Activated CD8-positive, alpha-beta memory T cell treated with anti-CD3 and anti-CD28 coated beads, Interleukin-2, amount 50 U/mL, for 48 hours (primary cell): ENCODE data around the gene MAGED4.
"Not testable (repeated sequence)": the region's sequence is repeated elsewhere in the genome, so short reads cannot be mapped to it uniquely, and the experiment has no call there.

Experiments used
- DNase-seq: peaks from one replicate; pipeline ENCODE4 v3.0.0-alpha.2; 2020

The MAGED4 gene

GRCh38 chrX:52184440-52185077 lies at the start of gene MAGED4:
Gene MAGED4 (plus strand): TSS chrX:52184888. CDS start chrX:52185923, 1,035 bp downstream.
- not testable (repeated sequence) for DNase-seq

GRCh38 chrX:52138830-52139544 lies 45.7 kb upstream of the MAGED4 start:
- no peak for DNase-seq

- DNase-seq, result no peak
Observed at GRCh38 chrX:52139545-52139895, 45.2 kb upstream of the MAGED4 start.

GRCh38 chrX:52140020-52140419 lies 44.7 kb upstream of the MAGED4 start:
- no peak for DNase-seq

GRCh38 chrX:52150667-52151066 lies 34.0 kb upstream of the MAGED4 start:
- DNase-seq, result not testable (repeated sequence)

- not testable (repeated sequence) for DNase-seq
Observed at GRCh38 chrX:52160140-52160539, 24.5 kb upstream of the MAGED4 start.

GRCh38 chrX:52166840-52167239 lies 17.8 kb upstream of the MAGED4 start:
- DNase-seq, result no peak

GRCh38 chrX:52171055-52171454 lies 13.6 kb upstream of the MAGED4 start:
- DNase-seq, result not testable (repeated sequence)

- DNase-seq, result not testable (repeated sequence)
Observed at GRCh38 chrX:52185078-52185453, 378 bp downstream of the MAGED4 start.

- DNase-seq, result not testable (repeated sequence)
Observed at GRCh38 chrX:52211405-52211804, 26.7 kb downstream of the MAGED4 start.

- DNase-seq, result no peak
Observed at GRCh38 chrX:52213276-52213675, 28.6 kb downstream of the MAGED4 start.

GRCh38 chrX:52216541-52216940 lies 31.9 kb downstream of the MAGED4 start:
- no peak for DNase-seq

GRCh38 chrX:52217494-52218160 lies 32.9 kb downstream of the MAGED4 start:
- no peak for DNase-seq

- no peak for DNase-seq
Observed at GRCh38 chrX:52220936-52221335, 36.2 kb downstream of the MAGED4 start.
